GM18511 (cell line): ENCODE results near the gene SPATA2.
"Not testable (repeated sequence)": the region's sequence is repeated elsewhere in the genome, so short reads cannot be mapped to it uniquely, and the experiment has no call there.

Source experiments
- ATAC-seq: cut with Tn5 transposase; IDR thresholded peaks from one replicate; pipeline ENCODE4 v1.9.1; 2021; ENCODE audit warnings: mild to moderate bottlenecking, moderate library complexity; ENCODE audit not compliant: unreplicated experiment

SPATA2 gene

GRCh38 chr20:49906101-49906604, 9.2 kb downstream of the SPATA2 start:
- ATAC-seq = no peak

GRCh38 chr20:49905415-49906091, 9.8 kb downstream of the SPATA2 start:
- no peak for ATAC-seq

DNA sequence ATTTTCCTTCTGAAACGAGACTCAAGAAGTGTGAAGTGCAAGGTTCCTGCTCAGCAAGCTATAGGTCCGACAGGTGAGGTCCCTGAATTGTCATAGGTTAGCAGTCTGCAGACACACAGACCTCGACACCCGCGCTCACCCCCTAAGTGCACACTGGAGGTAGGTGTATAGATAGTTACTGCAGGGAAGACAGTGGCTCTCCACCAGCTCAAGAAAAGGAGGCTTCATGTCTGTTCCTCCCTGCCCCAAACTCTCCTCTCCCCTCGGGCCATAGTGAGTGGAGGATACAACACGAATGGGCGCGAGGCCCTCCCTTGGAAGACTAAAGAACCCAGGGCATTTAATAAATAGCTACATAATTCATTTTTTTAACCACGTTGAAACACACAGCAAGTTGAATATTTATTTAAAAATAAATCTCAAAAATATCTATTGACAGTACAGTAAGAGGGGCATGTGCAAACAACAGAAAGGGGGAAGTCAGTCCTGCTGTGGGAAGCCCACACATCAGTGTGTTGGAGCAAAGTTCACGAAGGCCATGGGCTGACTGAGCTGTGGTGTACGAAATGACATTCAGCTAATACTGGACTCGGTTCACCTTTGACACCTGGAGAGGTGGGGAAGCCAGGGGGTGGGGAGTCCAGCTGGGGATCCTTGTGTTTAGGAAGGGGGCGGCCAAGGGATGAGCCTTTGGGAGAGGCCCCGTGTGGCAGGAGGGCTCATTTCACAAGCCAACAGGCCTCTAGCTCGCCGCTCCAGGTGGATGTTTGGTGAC, 10.7 kb downstream of the SPATA2 start:
- ATAC-seq = no peak

DNA sequence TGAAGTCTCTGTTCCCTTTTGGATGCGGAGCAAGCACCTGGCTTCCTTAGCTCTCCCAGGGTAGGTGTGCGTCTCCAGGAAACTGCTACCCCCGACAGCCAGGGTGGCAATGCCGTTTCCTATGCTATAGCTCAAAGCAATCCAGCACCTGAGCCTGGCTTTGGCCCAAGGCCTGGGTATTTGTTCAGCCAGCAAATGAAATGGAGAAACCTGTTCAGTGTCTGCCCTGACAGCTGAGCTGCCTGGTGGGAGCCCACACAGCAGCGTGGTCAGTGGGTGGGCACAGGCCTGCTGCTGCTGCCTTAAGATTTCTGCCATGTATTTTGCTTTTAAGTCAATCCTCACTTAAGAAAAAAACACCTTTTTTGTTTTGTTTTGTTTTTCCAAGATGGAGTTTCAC, 13.7 kb downstream of the SPATA2 start:
- ATAC-seq = no peak

DNA sequence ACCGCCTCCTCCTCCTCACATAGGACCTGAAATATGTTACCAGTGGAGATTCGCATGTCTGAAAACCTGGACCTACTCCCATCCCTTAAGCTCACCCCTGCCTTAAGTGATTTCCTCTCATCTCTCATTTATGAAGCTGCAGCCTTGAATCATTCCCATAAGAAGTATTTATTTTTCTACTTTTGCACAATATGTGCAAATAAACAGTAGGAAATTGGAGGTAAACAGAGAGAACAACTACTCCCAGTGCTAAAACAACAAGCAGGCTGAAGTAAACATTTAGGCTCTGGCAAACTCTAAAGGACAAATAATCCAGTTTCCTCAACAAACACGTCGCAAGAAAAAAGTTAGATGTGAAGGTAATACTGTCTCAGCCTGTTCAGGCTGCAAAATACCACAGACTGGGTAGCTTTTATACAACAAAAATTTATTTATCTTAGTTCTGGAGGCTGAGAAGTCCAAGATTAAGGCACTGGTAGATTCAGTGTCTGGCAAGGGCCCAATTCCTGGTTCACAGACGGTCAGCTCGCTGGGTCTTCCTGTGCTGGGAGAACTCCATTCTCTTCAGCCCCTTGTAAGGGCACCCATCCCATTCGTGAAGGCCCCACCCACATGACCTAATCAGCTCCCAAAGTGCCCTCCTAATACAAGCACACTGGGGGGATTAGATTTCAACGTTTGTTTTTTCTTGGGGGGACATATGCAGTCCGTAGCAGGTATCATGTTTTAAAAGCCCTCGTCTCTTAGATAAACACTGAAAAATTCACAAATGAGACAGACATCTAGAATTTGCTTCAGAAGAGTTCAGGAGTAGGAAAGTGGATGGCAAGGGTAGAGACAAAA, 15.6 kb downstream of the SPATA2 start:
- ATAC-seq = no peak

DNA sequence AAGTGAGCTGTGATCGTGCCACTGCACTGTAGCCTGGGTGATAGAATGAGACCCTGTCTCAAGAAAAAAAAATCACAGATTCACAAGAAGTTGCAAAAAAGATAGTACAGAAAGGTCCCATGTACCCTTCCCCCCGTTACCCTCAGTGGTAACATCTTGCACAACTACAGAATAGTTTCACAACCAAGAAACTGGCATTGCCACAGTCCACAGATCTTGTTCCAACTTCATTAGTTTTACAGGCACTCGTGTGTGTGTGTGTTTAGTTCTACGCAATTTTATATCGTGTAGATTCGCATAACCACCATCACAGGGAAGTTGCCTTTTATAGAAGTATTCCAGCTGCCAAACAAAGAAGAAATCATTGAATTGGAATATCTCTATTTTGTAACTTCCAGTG, 19.1 kb downstream of the SPATA2 start:
- ATAC-seq = no peak

- ATAC-seq = not testable (repeated sequence)
Observed at GRCh38 chr20:49895474-49896093, 19.7 kb downstream of the SPATA2 start.

DNA sequence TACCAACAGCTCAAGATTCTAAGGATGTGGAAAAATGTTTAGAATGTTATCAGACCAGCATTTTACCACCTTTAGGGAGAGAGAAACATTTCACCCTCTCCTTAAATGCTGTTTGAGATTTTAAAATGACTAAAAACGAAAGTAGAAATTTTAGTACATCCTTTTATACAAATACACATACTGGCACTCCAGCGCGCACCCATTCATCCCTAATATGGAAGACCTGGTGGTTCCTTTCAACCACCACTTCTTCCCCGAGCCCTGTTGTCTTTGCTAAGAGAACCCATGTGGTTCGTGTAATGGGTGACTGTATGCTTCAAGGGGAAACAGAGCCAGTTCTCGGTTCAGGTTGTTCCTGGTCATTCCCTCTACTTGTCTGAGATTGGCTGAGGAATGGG, 21.3 kb downstream of the SPATA2 start:
- ATAC-seq = no peak

GRCh38 chr20:49893242-49894072, 21.9 kb downstream of the SPATA2 start:
- ATAC-seq = no peak

- ATAC-seq = no peak
Observed at GRCh38 chr20:49892817-49893216, 22.5 kb downstream of the SPATA2 start.

GRCh38 chr20:49892260-49892659, 23.1 kb downstream of the SPATA2 start:
- ATAC-seq = no peak

- no peak for ATAC-seq
Observed at GRCh38 chr20:49891476-49892110, 23.7 kb downstream of the SPATA2 start.

DNA sequence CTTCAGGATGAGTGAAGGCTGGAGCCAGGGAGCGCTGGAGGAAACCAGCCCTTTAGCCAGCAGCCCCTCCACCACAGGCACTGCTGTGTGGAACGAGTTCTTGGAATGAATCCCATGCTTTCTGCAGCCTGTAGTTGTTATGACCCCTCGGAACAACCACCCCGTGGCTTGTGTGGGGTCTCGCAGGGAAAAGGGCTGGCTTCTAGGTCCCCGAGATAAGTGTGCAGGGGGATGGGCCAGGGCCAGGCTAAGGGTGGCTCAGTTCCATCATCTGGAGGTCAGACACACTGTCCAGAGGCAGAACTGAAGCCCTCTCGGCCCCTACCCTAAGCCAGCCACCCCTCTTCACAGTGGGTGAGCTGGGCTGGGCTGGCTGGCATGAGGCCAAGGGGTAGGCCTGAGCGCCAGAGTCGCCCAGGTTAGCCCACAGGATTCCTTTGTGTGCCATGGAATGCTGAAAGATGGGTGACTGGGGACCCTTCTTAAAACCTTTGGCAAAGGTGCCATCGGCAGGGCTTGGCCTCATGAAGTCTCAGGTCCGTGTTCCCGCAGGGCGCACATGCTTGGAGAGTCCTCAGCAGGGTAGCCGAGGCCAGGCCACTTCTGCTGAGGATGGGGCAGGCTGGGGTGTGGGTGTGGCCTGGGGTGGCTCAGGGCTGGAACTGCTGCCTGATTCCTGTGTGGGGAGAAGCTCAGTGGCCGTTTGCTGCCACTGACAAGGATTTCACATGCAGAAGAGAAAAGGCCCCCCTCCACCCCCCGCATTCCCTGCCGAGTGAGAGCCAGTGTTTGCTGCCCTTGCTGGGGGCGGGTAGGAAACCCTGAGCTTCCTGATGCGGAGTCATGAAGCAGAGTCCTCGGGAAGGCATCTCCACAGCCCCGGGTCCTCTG, 24.6 kb downstream of the SPATA2 start:
- no peak for ATAC-seq

DNA sequence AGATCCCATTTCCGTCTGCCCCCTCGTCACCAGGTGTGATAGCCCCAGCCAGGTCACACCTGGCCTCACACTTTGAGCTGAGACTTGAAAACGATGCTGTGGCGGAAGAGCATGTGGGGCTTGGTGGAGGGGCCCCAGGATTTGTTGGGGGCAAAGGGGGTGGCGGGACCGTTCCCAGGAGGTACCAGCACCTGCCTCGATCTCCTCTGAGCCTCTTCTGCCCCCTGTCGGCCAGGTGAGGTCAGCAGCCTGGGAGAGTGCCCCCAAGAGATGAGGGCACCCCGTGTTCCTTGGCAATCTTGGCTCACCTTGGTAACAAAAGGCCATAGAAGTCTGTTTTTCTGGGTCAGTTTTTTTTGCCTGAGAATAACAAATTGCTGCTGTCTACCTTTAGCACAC, 25.4 kb downstream of the SPATA2 start:
- ATAC-seq = no peak

- ATAC-seq = no peak
Observed at GRCh38 chr20:49889001-49889934, 26.1 kb downstream of the SPATA2 start.

DNA sequence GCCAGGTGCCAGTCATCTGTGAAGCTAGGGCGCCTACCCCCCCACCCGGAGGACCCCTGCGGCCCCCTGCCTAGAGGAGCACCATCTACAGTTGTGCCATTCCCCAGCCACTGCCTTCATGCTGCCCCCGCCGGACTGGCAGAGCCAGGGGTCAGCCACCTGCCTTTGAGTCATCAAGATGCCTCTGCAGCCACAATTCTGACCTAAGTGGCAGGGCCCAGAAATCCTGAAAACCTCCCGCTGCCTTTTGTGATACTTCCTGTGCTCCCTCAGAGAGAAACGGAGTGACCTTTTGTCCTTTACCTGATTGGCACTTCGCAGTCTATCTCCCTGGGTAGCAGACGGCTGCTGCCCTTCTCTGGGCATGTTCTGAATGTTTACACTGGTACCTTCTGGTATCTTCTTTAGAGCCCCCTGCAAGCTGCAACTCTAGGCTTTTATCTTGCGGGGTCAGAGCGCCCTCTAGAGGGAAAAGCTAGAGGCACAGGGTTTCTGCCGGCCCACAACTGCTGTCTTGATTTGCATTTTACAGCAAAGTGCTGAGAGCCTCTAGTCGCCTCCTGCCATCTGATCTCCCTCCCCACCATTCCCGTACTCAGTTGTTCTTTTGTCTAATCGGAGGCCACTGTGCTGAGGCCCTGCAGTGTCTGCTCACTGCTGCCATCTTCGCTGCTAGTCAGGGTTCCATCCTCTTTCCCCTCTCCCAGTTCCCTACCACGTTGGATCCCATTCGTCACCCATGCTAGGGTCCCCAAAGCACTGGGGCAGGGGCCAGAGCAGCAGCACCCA, 26.9 kb downstream of the SPATA2 start:
- ATAC-seq = no peak
